Ectodermal cell (in vitro differentiated cells): ENCODE results near the gene GRID1.

Experiments
- H3K27ac ChIP-seq: 2 replicates; pipeline ENCODE4 v1.7.0; 2013; ENCODE audit warnings: mild to moderate bottlenecking, low read depth, low read length; ENCODE audit not compliant: insufficient read depth, poor library complexity, severe bottlenecking
- H3K27me3 ChIP-seq: 2 replicates; pipeline ENCODE4 v1.7.0; 2013; ENCODE audit warnings: mild to moderate bottlenecking, low read length; ENCODE audit not compliant: insufficient read depth, control insufficient read depth, poor library complexity, severe bottlenecking
- H3K36me3 ChIP-seq: one replicate; pipeline ENCODE4 v1.7.0; 2013; ENCODE audit warnings: low read length; ENCODE audit not compliant: control insufficient read depth, insufficient read depth
- H3K4me1 ChIP-seq: one replicate; pipeline ENCODE4 v1.7.0; 2013; ENCODE audit warnings: low read length; ENCODE audit not compliant: control insufficient read depth, insufficient read depth
- H3K4me3 ChIP-seq: 2 replicates; pipeline ENCODE4 v1.7.0; 2013; ENCODE audit warnings: low read depth, low read length, control low read depth; ENCODE audit not compliant: insufficient read depth
- H3K9me3 ChIP-seq: 2 replicates; pipeline ENCODE4 v1.7.0; 2013; ENCODE audit warnings: mild to moderate bottlenecking, low read length, moderate library complexity; ENCODE audit not compliant: control insufficient read depth
- WGBS, 2 experiments: methylation state at CpG; one replicate each; pipeline ENCODE4 v1.1.7; 2013; ENCODE audit warnings: missing lambda C conversion rate in 2 of 2; 5-methylcytosine and 5-hydroxymethylcytosine counted together

GRID1 gene

DNA sequence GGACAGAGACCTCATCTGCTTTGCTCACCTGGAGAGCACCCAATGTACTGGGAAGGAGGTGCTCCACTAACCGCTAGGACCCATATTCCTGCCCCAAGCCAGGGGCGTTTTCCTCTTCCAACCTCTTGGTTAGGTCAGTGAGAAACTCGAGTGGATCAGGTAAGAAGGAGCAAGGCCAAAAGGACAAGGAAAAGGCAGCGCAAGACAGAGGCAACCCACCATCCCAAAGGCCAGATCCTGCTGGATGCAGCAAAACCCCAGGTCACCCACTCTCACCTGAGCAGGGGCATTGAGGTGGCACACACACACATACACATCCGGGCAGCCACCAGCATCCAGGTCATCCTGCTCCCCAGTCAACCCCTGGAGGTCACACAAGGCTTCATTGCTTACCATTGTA lies 105.1 kb downstream of the GRID1 start:
- 91% methylated on average over 5 of the region's 5 CpGs for WGBS, 2 experiments
- Histone ChIP-seq H3K4me1 (peaks cover 18% of the 10 kb centered on the region), H3K27me3 (no peaks in the 10 kb centered on the region), H3K27ac (no peak overlapping the region), H3K36me3 (no peaks in the 10 kb centered on the region), H3K4me3 (no peak overlapping the region), H3K9me3 (no peaks in the 10 kb centered on the region)

GRCh38 chr10:86260564-86260963 lies 106.0 kb downstream of the GRID1 start:
- Histone ChIP-seq H3K36me3 (no peaks in the 10 kb centered on the region), H3K27ac (no peak overlapping the region), H3K4me1 (peaks cover 16% of the 10 kb centered on the region), H3K4me3 (no peak overlapping the region), H3K9me3 (no peaks in the 10 kb centered on the region), H3K27me3 (no peaks in the 10 kb centered on the region)
- WGBS, 2 experiments, result 74% methylated on average over 6 of the region's 6 CpGs

DNA sequence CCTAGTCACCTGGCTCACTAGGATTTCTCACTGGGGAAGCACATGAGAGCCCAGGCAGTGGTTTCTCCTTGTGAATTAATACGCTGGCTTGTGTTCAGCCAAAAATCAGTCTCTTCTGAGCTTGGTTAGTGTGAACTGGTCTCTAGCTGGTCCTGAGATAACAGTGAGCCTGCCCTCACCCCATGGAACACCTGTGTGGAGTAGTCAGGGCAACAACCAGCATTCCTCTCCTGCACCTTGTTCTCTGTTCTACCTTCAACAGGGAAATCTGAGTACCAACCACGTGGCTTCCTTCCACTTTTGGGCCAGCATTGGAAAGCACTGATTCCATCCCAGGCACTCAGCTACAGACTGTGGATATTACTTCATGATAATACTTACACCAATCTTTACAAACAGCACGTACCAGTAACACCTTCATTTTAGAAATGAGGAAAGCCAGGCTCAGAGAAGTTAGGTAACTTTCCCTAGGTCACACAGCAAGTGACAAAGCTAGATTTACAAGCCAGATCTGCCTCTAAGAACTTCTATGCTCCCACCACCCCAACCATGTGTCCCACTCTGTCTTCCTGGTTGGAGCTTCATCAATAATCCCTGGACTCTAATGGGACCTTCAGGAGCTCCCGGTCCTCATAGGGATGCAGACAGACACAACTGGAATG lies 106.6 kb downstream of the GRID1 start:
- Histone ChIP-seq H3K27me3 (no peaks in the 10 kb centered on the region), H3K27ac (no peak overlapping the region), H3K4me3 (no peak overlapping the region), H3K36me3 (no peaks in the 10 kb centered on the region), H3K9me3 (no peaks in the 10 kb centered on the region), H3K4me1 (peaks cover 13% of the 10 kb centered on the region)
- 93 to 95% methylated on average over 4 of the region's 4 CpGs for WGBS, 2 experiments

DNA sequence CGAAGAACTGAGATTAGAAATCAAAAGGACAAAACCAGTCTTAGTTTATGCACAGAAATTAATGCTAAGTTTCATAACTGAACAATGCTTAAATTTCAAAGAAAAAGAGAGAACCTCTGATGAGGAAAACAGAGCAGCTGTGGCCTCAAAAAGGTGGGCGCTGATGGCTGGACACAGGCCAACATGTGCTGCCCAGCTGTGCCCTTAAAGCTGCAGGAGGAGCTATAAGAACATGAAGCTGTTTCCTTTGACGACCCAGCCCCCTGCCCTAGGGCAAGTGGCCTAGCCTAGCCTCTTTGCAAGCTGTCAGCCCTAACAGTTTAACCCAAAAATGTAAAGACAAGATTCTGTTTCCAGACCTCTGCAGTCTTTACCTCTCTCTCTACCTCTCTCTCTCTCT lies 107.7 kb downstream of the GRID1 start:
- 56 to 72% methylated on average over 3 of the region's 3 CpGs for WGBS, 2 experiments
- H3K36me3 ChIP-seq, result no peaks in the 10 kb centered on the region
- peaks cover 11% of the 10 kb centered on the region for H3K4me1 ChIP-seq
- no peaks in the 10 kb centered on the region for H3K27me3 ChIP-seq
- H3K4me3 ChIP-seq, result no peak overlapping the region
- H3K27ac ChIP-seq, result no peak overlapping the region
- H3K9me3 ChIP-seq, result no peaks in the 10 kb centered on the region

DNA sequence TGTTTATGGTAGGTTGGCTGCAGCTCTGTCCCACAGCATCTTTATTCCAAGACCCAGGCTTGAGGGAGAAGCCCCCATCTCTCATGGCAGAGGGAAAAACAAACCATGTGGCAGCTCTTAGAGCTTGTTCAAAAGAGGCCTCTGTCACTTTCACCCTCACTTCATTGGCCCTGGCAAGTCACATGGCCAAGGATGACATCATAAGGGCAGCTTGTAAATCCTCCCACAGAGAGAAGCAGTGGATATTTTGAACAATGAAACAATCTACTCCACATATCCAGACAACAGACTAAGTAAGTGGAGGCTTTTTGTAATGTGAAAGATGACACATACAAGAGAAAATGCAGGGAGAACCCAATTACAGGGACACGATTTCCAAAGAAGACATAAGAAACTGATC lies 108.1 kb downstream of the GRID1 start:
- Histone ChIP-seq H3K27ac (no peak overlapping the region), H3K4me1 (peaks cover 11% of the 10 kb centered on the region), H3K9me3 (no peaks in the 10 kb centered on the region), H3K27me3 (no peaks in the 10 kb centered on the region), H3K4me3 (no peak overlapping the region), H3K36me3 (no peaks in the 10 kb centered on the region)
- WGBS, 2 experiments, result 100% methylated on average over 1 of the region's 1 CpG

- Histone ChIP-seq H3K4me3 (no peak overlapping the region), H3K4me1 (peaks cover 17% of the 10 kb centered on the region), H3K9me3 (no peaks in the 10 kb centered on the region), H3K27ac (no peak overlapping the region), H3K36me3 (no peaks in the 10 kb centered on the region), H3K27me3 (no peaks in the 10 kb centered on the region)
- WGBS, 2 experiments, result 72 to 91% methylated on average over 2 of the region's 2 CpGs
These were observed 108.9 kb downstream of the GRID1 start for GRCh38 chr10:86257683-86258082.

- WGBS, 2 experiments, result 95 to 96% methylated on average over 4 of the region's 4 CpGs
- Histone ChIP-seq H3K36me3 (no peaks in the 10 kb centered on the region), H3K27me3 (no peaks in the 10 kb centered on the region), H3K4me1 (peaks cover 9% of the 10 kb centered on the region), H3K27ac (no peak overlapping the region), H3K9me3 (no peaks in the 10 kb centered on the region), H3K4me3 (no peak overlapping the region)
These were observed 109.8 kb downstream of the GRID1 start for GRCh38 chr10:86256690-86257315.

DNA sequence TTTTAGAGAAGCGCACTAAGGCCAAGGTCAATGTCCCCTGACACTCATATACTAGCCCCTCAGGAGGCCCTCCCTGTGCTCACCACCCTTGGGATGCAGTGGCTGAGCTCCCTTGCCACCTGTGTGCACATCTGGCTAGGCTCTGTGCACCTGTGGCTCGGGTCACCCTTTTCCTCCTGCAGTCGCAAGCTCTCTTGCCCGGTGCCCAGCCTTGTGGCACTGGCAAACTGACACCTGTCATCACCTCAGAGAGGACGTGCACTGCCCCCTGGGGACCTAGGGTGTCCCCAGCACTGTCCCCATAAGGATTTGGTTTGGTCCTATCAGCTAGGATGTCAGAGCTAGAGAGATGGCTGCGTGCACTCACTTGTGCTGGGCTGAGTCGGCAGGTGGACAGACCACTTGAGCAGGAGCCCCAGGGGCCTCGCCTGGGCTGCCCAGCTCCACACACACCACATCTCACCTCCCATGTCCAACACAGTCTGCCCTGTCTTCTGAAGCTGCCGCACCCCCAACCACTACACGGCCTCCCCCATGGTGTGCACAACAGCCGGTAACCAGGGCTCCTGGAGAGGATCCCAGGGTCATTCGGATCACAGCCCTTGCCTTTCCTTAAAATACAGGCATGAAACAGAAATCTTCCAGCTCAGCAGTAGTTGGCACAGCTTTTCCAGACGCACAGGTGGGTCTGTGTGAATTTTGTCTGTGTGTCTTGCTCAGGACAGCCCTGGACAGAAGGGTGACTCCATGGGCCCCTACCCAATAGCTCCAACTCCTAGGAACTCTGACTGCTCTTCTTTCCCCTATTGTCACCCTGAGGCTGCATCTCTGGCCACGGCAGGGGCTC lies 111.0 kb downstream of the GRID1 start:
- H3K36me3 ChIP-seq, result no peaks in the 10 kb centered on the region

GRCh38 chr10:86254526-86255174 lies 111.9 kb downstream of the GRID1 start:
- Histone ChIP-seq H3K36me3 (no peaks in the 10 kb centered on the region), H3K4me3 (no peak overlapping the region), H3K27ac (no peak overlapping the region), H3K4me1 (peaks cover 9% of the 10 kb centered on the region), H3K9me3 (no peaks in the 10 kb centered on the region), H3K27me3 (no peaks in the 10 kb centered on the region)
- 58 to 64% methylated on average over 6 of the region's 6 CpGs for WGBS, 2 experiments

More for the DNA sequence above, 111.0 kb downstream of the GRID1 start:
- 89 to 91% methylated on average over 14 of the region's 14 CpGs for WGBS, 2 experiments
- no peak overlapping the region for H3K27ac ChIP-seq
- no peaks in the 10 kb centered on the region for H3K27me3 ChIP-seq
- H3K9me3 ChIP-seq, result no peaks in the 10 kb centered on the region
- peaks cover 9% of the 10 kb centered on the region for H3K4me1 ChIP-seq
- H3K4me3 ChIP-seq, result no peak overlapping the region

GRCh38 chr10:86254081-86254480 lies 112.5 kb downstream of the GRID1 start:
- Histone ChIP-seq H3K4me1 (peaks cover 9% of the 10 kb centered on the region), H3K27me3 (no peaks in the 10 kb centered on the region), H3K4me3 (no peak overlapping the region), H3K27ac (no peak overlapping the region), H3K9me3 (no peaks in the 10 kb centered on the region), H3K36me3 (no peaks in the 10 kb centered on the region)
